NCI-H748 (cell line): ENCODE results near the gene KNOP1.

Experiments
- DNase-seq: peaks from one replicate; lab custom pipeline; 2025; ENCODE audit not compliant: unreplicated experiment; lab: John Stamatoyannopoulos, UW

KNOP1 gene

GRCh38 chr16:19717741-19718623 lies at the start of gene KNOP1, which contains the start of gene IQCK:
TSS of gene KNOP1 (minus strand) at chr16:19718227. CDS start at chr16:19715035, 3,192 bp downstream.
TSS of gene IQCK (plus strand) at chr16:19718271. CDS start at chr16:19718307, 36 bp downstream.
- peak; percentile 92 for DNase-seq

- no peak for DNase-seq
Measured at GRCh38 chr16:19767497-19767896, 49.5 kb upstream of the KNOP1 start.

- no peak for DNase-seq
Measured at GRCh38 chr16:19766988-19767387, 49.0 kb upstream of the KNOP1 start.

GRCh38 chr16:19766554-19766884 lies 48.5 kb upstream of the KNOP1 start:
- DNase-seq = no peak

GRCh38 chr16:19765860-19766553 lies 48.0 kb upstream of the KNOP1 start:
- DNase-seq = no peak

GRCh38 chr16:19760356-19761060 lies 42.5 kb upstream of the KNOP1 start:
- no peak for DNase-seq

- peak; percentile 53 for DNase-seq
Measured at GRCh38 chr16:19757762-19758595, 40.0 kb upstream of the KNOP1 start.

GRCh38 chr16:19757026-19757425 lies 39.0 kb upstream of the KNOP1 start:
- no peak for DNase-seq

- no peak for DNase-seq
Measured at GRCh38 chr16:19755268-19755667, 37.2 kb upstream of the KNOP1 start.

GRCh38 chr16:19754644-19755036 lies 36.6 kb upstream of the KNOP1 start:
- no peak for DNase-seq

- DNase-seq = no peak
Measured at GRCh38 chr16:19753815-19754643, 36.0 kb upstream of the KNOP1 start.

- no peak for DNase-seq
Measured at GRCh38 chr16:19751478-19752385, 33.7 kb upstream of the KNOP1 start.

- no peak for DNase-seq
Measured at GRCh38 chr16:19749571-19750080, 31.6 kb upstream of the KNOP1 start.

GRCh38 chr16:19748389-19749168 lies 30.6 kb upstream of the KNOP1 start:
- peak; percentile 49 for DNase-seq

- no peak for DNase-seq
Measured at GRCh38 chr16:19746561-19746960, 28.5 kb upstream of the KNOP1 start.

GRCh38 chr16:19745286-19746010 lies 27.4 kb upstream of the KNOP1 start:
- DNase-seq = no peak

- peak; percentile 37 for DNase-seq
Measured at GRCh38 chr16:19744670-19745069, 26.6 kb upstream of the KNOP1 start.
